PC-9 (cell line): ENCODE measurements around the gene LZTS3. TPM values are rescaled to one million over a fixed set of nuclear protein-coding genes. Genes with fewer than 3 reads are reported as not detected.

Experiments
- BruUV-seq: library from RNA; stranded (reverse); fragments of 400-500 nt; replicated peaks from 2 replicates; lab custom pipeline; 2021; lab: Mats Ljungman, UMichigan
- CTCF ChIA-PET: fragments of 300-600 bp; sonication (Branson Sonifier 250); formaldehyde crosslinking; loops from one replicate; lab custom pipeline; 2022; ENCODE audit warnings: antibody characterized with exemption; lab: Charles Lee
- POLR2A ChIA-PET: fragments of 300-600 bp; sonication (Branson Sonifier 250); formaldehyde crosslinking; loops from one replicate; lab custom pipeline; 2022; ENCODE audit warnings: antibody characterized with exemption; ENCODE audit not compliant: unreplicated experiment; lab: Charles Lee
- DNase-seq, 2 experiments: peaks; one replicate each; pipeline versions ENCODE4 v3.0.0 to v3.0.0-alpha.2; 2015 to 2022; ENCODE audit warnings: mixed read lengths in 1 of 2
- H2AFZ ChIP-seq: fragments of 200-600 bp; sonication (generic); 2 replicates; pipeline ENCODE4 v1.8.1; 2017; ENCODE audit warnings: antibody characterized with exemption
- H3F3A ChIP-seq: fragments of 200-600 bp; sonication (generic); 2 replicates; pipeline ENCODE4 v1.8.1; 2017; ENCODE audit warnings: antibody characterized with exemption, mild to moderate bottlenecking, low read depth; ENCODE audit not compliant: insufficient read depth
- H3K27ac ChIP-seq: fragments of 200-600 bp; sonication (generic); 2 replicates; pipeline ENCODE4 v1.6.1; 2016; ENCODE audit warnings: mixed run types
- H3K27me3 ChIP-seq: fragments of 200-600 bp; sonication (generic); 2 replicates; pipeline ENCODE4 v1.6.1; 2016; ENCODE audit warnings: low read depth, mixed run types; ENCODE audit not compliant: insufficient read depth
- H3K36me3 ChIP-seq: fragments of 200-600 bp; sonication (generic); 2 replicates; pipeline ENCODE4 v1.6.1; 2016; ENCODE audit warnings: low read depth, mixed run types
- H3K4me1 ChIP-seq: fragments of 200-600 bp; sonication (generic); replicated peaks from 2 replicates; pipeline ENCODE4 v1.6.1; 2016; ENCODE audit warnings: mixed run types; ENCODE audit not compliant: insufficient read depth
- H3K4me2 ChIP-seq: fragments of 200-600 bp; sonication (generic); 2 replicates; pipeline ENCODE4 v1.6.1; 2017; ENCODE audit warnings: mixed run types
- H3K4me3 ChIP-seq: fragments of 200-600 bp; sonication (generic); 2 replicates; pipeline ENCODE4 v1.6.1; 2016; ENCODE audit warnings: mixed run types
- H3K79me2 ChIP-seq: fragments of 200-600 bp; sonication (generic); 2 replicates; pipeline ENCODE4 v1.6.1; 2017; ENCODE audit warnings: low read depth, mixed run types
- H3K9me2 ChIP-seq: fragments of 200-600 bp; sonication (generic); 2 replicates; pipeline ENCODE4 v1.8.1; 2017; ENCODE audit warnings: mild to moderate bottlenecking; ENCODE audit not compliant: insufficient read depth
- H3K9me3 ChIP-seq: fragments of 200-600 bp; sonication (generic); 2 replicates; pipeline ENCODE4 v1.8.1; 2016; ENCODE audit warnings: low read depth; ENCODE audit not compliant: insufficient read depth
- H4K20me1 ChIP-seq: fragments of 200-600 bp; sonication (generic); 2 replicates; pipeline ENCODE4 v1.8.1; 2017; ENCODE audit not compliant: insufficient read depth
- CTCF ChIP-seq: fragments of 200-600 bp; sonication (generic); conservative IDR thresholded peaks from 2 replicates; pipeline ENCODE4 v1.6.1; 2017; ENCODE audit warnings: mixed run types, antibody characterized with exemption, mild to moderate bottlenecking, moderate library complexity
- EZH2 ChIP-seq: fragments of 200-600 bp; sonication (generic); IDR thresholded peaks from 2 replicates; pipeline ENCODE4 v1.8.0; 2017; ENCODE audit warnings: antibody characterized with exemption, low read depth
- intact Hi-C: fragments of 100-400 bp; cut with micrococcal nuclease; formaldehyde crosslinking; loops from one replicate; pipeline ENCODE4 v1.10.0; 2022; ENCODE audit not compliant: unreplicated experiment
- total RNA-seq: library from RNA; stranded (reverse); gene quantifications from 2 replicates; pipeline ENCODE4 v1.2.3, GENCODE V29; 2021

The LZTS3 gene
- total RNA-seq, 1 experiment from 2014 or later = 10.4 TPM

GRCh38 chr20:3195590-3196237, 22.4 kb upstream of the LZTS3 start:
- no peaks in the 10 kb centered on the region for H3K9me2 ChIP-seq
- no peaks in the 10 kb centered on the region for H3K27me3 ChIP-seq
- H3K36me3 ChIP-seq = 0 out of 2 replicates have a peak, but pooled peaks cover 3% of the 10 kb centered on the region
- H3K4me2 ChIP-seq = no peak overlapping the region
- BruUV-seq = no TSS peak
- no peaks in the 10 kb centered on the region for H3K79me2 ChIP-seq
- ChIA-PET POLR2A (no interaction called here), CTCF (no interaction called here)
- no peak for DNase-seq
- no peak for TF ChIP-seq CTCF
- no peak for TF ChIP-seq EZH2
- H3K4me3 ChIP-seq = no peak overlapping the region
- H4K20me1 ChIP-seq = no peaks in the 10 kb centered on the region
- intact Hi-C loops = no loop called here
- no peaks in the 10 kb centered on the region for H3F3A ChIP-seq
- no peak overlapping the region for H2AFZ ChIP-seq
- no peaks in the 10 kb centered on the region for H3K4me1 ChIP-seq
- no peaks in the 10 kb centered on the region for H3K9me3 ChIP-seq
- H3K27ac ChIP-seq = no peak overlapping the region

- Histone ChIP-seq H3K27me3 (no peaks in the 10 kb centered on the region), H3K9me3 (no peaks in the 10 kb centered on the region), H3F3A (no peaks in the 10 kb centered on the region), H2AFZ (no peak overlapping the region), H3K4me1 (no peaks in the 10 kb centered on the region), H3K4me2 (no peak overlapping the region), H3K9me2 (no peaks in the 10 kb centered on the region), H3K4me3 (no peak overlapping the region), H3K27ac (no peak overlapping the region), H3K36me3 (0 out of 2 replicates have a peak, but pooled peaks cover 3% of the 10 kb centered on the region), H3K79me2 (no peaks in the 10 kb centered on the region), H4K20me1 (no peaks in the 10 kb centered on the region)
- no peak for DNase-seq
- no TSS peak for BruUV-seq
- TF ChIP-seq EZH2 (no peak), CTCF (no peak)
- ChIA-PET CTCF (no interaction called here), POLR2A (no interaction called here)
- intact Hi-C loops = no loop called here
These were observed 21.4 kb upstream of the LZTS3 start for GRCh38 chr20:3194617-3195280.

- no peak for DNase-seq
- ChIA-PET CTCF (no interaction called here), POLR2A (no interaction called here)
- H3K4me2 ChIP-seq = no peak overlapping the region
- H3K9me2 ChIP-seq = no peaks in the 10 kb centered on the region
- H3K27me3 ChIP-seq = no peaks in the 10 kb centered on the region
- no peak overlapping the region for H3K27ac ChIP-seq
- H3K4me1 ChIP-seq = no peaks in the 10 kb centered on the region
- no peak overlapping the region for H3K4me3 ChIP-seq
- H3K9me3 ChIP-seq = no peaks in the 10 kb centered on the region
- no peaks in the 10 kb centered on the region for H4K20me1 ChIP-seq
- no peak overlapping the region for H2AFZ ChIP-seq
- TF ChIP-seq CTCF (no peak), EZH2 (no peak)
- intact Hi-C loops = no loop called here
- H3K79me2 ChIP-seq = no peaks in the 10 kb centered on the region
- no peaks in the 10 kb centered on the region for H3F3A ChIP-seq
- no TSS peak for BruUV-seq
- H3K36me3 ChIP-seq = 0 out of 2 replicates have a peak, but pooled peaks cover 3% of the 10 kb centered on the region
These were observed 20.7 kb upstream of the LZTS3 start for GRCh38 chr20:3193806-3194616.
